Breast epithelium (tissue), 3 donors: ENCODE results near the gene NKAIN1.

ENCODE experiments used
- POLR2A ChIP-seq: fragments of 450-650 bp; IDR thresholded peaks from one replicate; pipeline ENCODE4 v1.6.1; 2016; ENCODE audit warnings: antibody characterized with exemption, mild to moderate bottlenecking, moderate library complexity
- POLR2AphosphoS5 ChIP-seq, 3 donors: sonication (generic); formaldehyde crosslinking; IDR thresholded peaks; one replicate each; pipeline ENCODE4 v1.6.1; 2017; ENCODE audit warnings: antibody characterized with exemption in 3 of 3
- TF ChIP-seq, protein P1 (sequence below), 3 donors: fragments of 450-650 bp; IDR thresholded peaks; one replicate each; pipeline ENCODE4 v1.5.1; 2016 to 2017; ENCODE audit warnings: antibody characterized with exemption in 3 of 3, mild to moderate bottlenecking in 3 of 3, moderate library complexity in 3 of 3

DNA sequence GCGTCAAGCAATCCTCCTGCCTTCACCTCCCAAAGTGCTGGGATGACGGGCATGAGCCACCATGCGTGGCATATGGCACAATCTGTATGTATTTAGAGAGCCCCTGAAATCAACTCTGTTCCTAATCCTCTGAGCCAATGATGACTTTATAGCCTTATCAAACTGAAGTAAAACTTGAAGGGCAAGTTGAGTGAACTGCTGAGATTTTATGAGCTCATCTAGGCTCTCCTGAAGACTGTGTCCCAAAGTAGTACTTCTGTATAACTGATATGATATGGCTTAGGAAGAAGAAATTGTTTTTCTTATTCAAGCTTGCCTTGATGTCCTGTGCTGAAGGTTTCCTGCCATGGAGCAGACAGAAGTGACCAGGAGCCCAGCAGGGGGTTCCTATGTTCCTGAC is 23.7 kb upstream of the NKAIN1 start:
- TF ChIP-seq, protein P1, sequence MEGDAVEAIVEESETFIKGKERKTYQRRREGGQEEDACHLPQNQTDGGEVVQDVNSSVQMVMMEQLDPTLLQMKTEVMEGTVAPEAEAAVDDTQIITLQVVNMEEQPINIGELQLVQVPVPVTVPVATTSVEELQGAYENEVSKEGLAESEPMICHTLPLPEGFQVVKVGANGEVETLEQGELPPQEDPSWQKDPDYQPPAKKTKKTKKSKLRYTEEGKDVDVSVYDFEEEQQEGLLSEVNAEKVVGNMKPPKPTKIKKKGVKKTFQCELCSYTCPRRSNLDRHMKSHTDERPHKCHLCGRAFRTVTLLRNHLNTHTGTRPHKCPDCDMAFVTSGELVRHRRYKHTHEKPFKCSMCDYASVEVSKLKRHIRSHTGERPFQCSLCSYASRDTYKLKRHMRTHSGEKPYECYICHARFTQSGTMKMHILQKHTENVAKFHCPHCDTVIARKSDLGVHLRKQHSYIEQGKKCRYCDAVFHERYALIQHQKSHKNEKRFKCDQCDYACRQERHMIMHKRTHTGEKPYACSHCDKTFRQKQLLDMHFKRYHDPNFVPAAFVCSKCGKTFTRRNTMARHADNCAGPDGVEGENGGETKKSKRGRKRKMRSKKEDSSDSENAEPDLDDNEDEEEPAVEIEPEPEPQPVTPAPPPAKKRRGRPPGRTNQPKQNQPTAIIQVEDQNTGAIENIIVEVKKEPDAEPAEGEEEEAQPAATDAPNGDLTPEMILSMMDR (IDR thresholded peaks at IDR 0.05) = no peak
- TF ChIP-seq POLR2A (no peak), POLR2AphosphoS5 (IDR thresholded peaks at IDR 0.05) (no peak)
